OCI-LY7 (cell line): Measurements from ENCODE around the gene SLC22A4. TPM values are rescaled to one million over a fixed set of nuclear protein-coding genes. Genes with fewer than 3 reads are reported as not detected.
A peak's percentile ranks its signal among the peaks of the same experiment; 100 is the strongest.

Source experiments
- BruUV-seq: library from RNA; stranded (reverse); fragments of 400-500 nt; replicated peaks from 2 replicates; lab custom pipeline; 2021; lab: Mats Ljungman, UMichigan
- CTCF ChIA-PET: fragments of 300-600 bp; sonication (Branson Sonifier 250); formaldehyde crosslinking; loops from one replicate; lab custom pipeline; 2022; ENCODE audit warnings: antibody characterized with exemption; ENCODE audit not compliant: unreplicated experiment; lab: Charles Lee
- POLR2A ChIA-PET: fragments of 300-600 bp; sonication (Branson Sonifier 250); formaldehyde crosslinking; loops from one replicate; lab custom pipeline; 2022; ENCODE audit warnings: antibody characterized with exemption; lab: Charles Lee
- DNase-seq: peaks from one replicate; pipeline ENCODE4 v3.0.0-alpha.2; 2015; ENCODE audit warnings: low spot score
- H2AFZ ChIP-seq: fragments of 200-600 bp; sonication (generic), shearing (Covaris generic); 2 replicates; pipeline ENCODE4 v1.6.1; 2014; ENCODE audit warnings: mild to moderate bottlenecking, antibody characterized with exemption, low read length, moderate library complexity
- H3K27ac ChIP-seq: fragments of 200-600 bp; sonication (generic); 2 replicates; pipeline ENCODE4 v1.5.1; 2014; ENCODE audit warnings: mixed run types, low read depth, mild to moderate bottlenecking, moderate library complexity, low read length, inconsistent platforms; ENCODE audit not compliant: poor library complexity, severe bottlenecking
- H3K36me3 ChIP-seq: fragments of 200-600 bp; sonication (generic); 2 replicates; pipeline ENCODE4 v1.6.1; 2014; ENCODE audit warnings: mild to moderate bottlenecking, antibody characterized with exemption, low read length, moderate library complexity, mixed read lengths; ENCODE audit not compliant: insufficient read depth
- H3K4me1 ChIP-seq: fragments of 200-600 bp; sonication (generic); 2 replicates; pipeline ENCODE4 v1.5.1; 2014; ENCODE audit warnings: mild to moderate bottlenecking, low read length; ENCODE audit not compliant: insufficient read depth, poor library complexity, severe bottlenecking
- H3K4me2 ChIP-seq: fragments of 200-600 bp; sonication (generic); 2 replicates; pipeline ENCODE4 v1.6.1; 2014; ENCODE audit warnings: mild to moderate bottlenecking, low read length
- H3K4me3 ChIP-seq: fragments of 200-600 bp; sonication (generic); 2 replicates; pipeline ENCODE4 v1.5.1; 2014; ENCODE audit warnings: mild to moderate bottlenecking, low read depth, low read length; ENCODE audit not compliant: poor library complexity, severe bottlenecking
- H3K79me2 ChIP-seq: fragments of 200-600 bp; sonication (generic); 2 replicates; pipeline ENCODE4 v1.6.1; 2016; ENCODE audit warnings: low read depth, mild to moderate bottlenecking, low read length, moderate library complexity, mixed read lengths; ENCODE audit not compliant: insufficient read depth
- H3K9me2 ChIP-seq: fragments of 200-600 bp; sonication (generic); 2 replicates; pipeline ENCODE4 v1.6.1; 2016; ENCODE audit warnings: mild to moderate bottlenecking, low read length, mixed read lengths; ENCODE audit not compliant: insufficient read depth
- H3K9me3 ChIP-seq: fragments of 200-600 bp; sonication (generic); 2 replicates; pipeline ENCODE4 v1.6.1; 2014; ENCODE audit warnings: mild to moderate bottlenecking, mixed run types, low read length, mixed read lengths
- H4K20me1 ChIP-seq: fragments of 200-600 bp; sonication (generic); 2 replicates; pipeline ENCODE4 v1.6.1; 2014; ENCODE audit warnings: mild to moderate bottlenecking, antibody characterized with exemption, low read length, moderate library complexity, mixed read lengths; ENCODE audit not compliant: insufficient read depth
- CTCF ChIP-seq: fragments of 200-600 bp; sonication (generic); conservative IDR thresholded peaks from 2 replicates; pipeline ENCODE4 v1.5.1; 2014; ENCODE audit warnings: mild to moderate bottlenecking, antibody characterized with exemption, low read length, moderate library complexity, mixed read lengths
- EZH2phosphoT487 ChIP-seq: fragments of 200-600 bp; sonication (generic); IDR thresholded peaks from 2 replicates; pipeline ENCODE4 v1.6.1; 2018; ENCODE audit warnings: low read depth, borderline replicate concordance, mild to moderate bottlenecking, mixed run types, antibody characterized with exemption, low read length, moderate library complexity, mixed read lengths
- intact Hi-C: fragments of 100-400 bp; cut with micrococcal nuclease; formaldehyde crosslinking; loops from one replicate; pipeline ENCODE4 v1.10.0; 2022; ENCODE audit not compliant: unreplicated experiment
- total RNA-seq, 2 experiments: library from RNA; depleted of rRNA in 1 of 2; stranded (reverse); fragments of >200 nt in 1 of 2; shearing (Covaris generic) in 1 of 2; gene quantifications; 2 replicates each; pipeline ENCODE4 v1.2.3, GENCODE V29; 2014 to 2022

Gene SLC22A4
- total RNA-seq, 2 experiments from 2014 or later = not detected

GRCh38 chr5:132291026-132291425 is 3.2 kb upstream of the SLC22A4 start:
- no peaks in the 10 kb centered on the region for H3K9me2 ChIP-seq
- POLR2A ChIA-PET = interaction anchor here (0.7 to 1.0 kb wide), 3 partner anchors 26 to 786 kb away, joined by 3 to 6 read pairs (median 4); no protein-coding TSS in a partner anchor
- TF ChIP-seq CTCF (no peak), EZH2phosphoT487 (no peak)
- intact Hi-C loops = no loop called here
- CTCF ChIA-PET = no interaction called here
- H3K4me3 ChIP-seq = no peak overlapping the region
- H3K27ac ChIP-seq = no peak overlapping the region
- no peaks in the 10 kb centered on the region for H4K20me1 ChIP-seq
- no peak overlapping the region for H3K4me2 ChIP-seq
- H3K4me1 ChIP-seq = no peaks in the 10 kb centered on the region
- DNase-seq = no peak
- H2AFZ ChIP-seq = no peak overlapping the region
- no TSS peak for BruUV-seq
- no peaks in the 10 kb centered on the region for H3K9me3 ChIP-seq
- no peaks in the 10 kb centered on the region for H3K36me3 ChIP-seq
- H3K79me2 ChIP-seq = no peaks in the 10 kb centered on the region

- no peaks in the 10 kb centered on the region for H3K36me3 ChIP-seq
- intact Hi-C loops = no loop called here
- H3K4me2 ChIP-seq = peak overlapping the region; percentile 57; the same call in 1 of the 2 replicates
- ChIA-PET CTCF (interaction anchor here (1.0 kb wide), 1 partner anchor 33 kb away, joined by 3 read pairs; no protein-coding TSS in a partner anchor), POLR2A (no interaction called here)
- peak overlapping the region; percentile 42 for H3K4me3 ChIP-seq
- H3K79me2 ChIP-seq = no peaks in the 10 kb centered on the region
- H2AFZ ChIP-seq = 0 out of 2 replicates have a peak overlapping the region, but pooled peaks have one; percentile 16
- H3K4me1 ChIP-seq = no peaks in the 10 kb centered on the region
- no peaks in the 10 kb centered on the region for H4K20me1 ChIP-seq
- no peaks in the 10 kb centered on the region for H3K9me2 ChIP-seq
- no peak for TF ChIP-seq CTCF
- TF ChIP-seq EZH2phosphoT487 = no peak; the same call in 1 of the 2 replicates
- DNase-seq = no peak
- H3K9me3 ChIP-seq = no peaks in the 10 kb centered on the region
- no peak overlapping the region for H3K27ac ChIP-seq
- BruUV-seq = no TSS peak
Observed at GRCh38 chr5:132293066-132293991, 865 bp upstream of the SLC22A4 start.
